Measurements from ENCODE around the gene HOXB5.

Gene HOXB5

GRCh38 chr17:48625495-48626244 lies 32.1 kb upstream of the HOXB5 start:
- in situ Hi-C loops (cut with HindIII; ENCODE audit: low sequenced_read_pairs): no loop called here
- H3K4me3 ChIP-seq (ENCODE audit: low read depth, low read length): peak overlapping the region; percentile 74
- DNase-seq (ENCODE audit: low read depth, low spot score): no peak
- TF ChIP-seq CTCF (IDR thresholded peaks at IDR 0.05; ENCODE audit: low read depth, low read length): no peak

GRCh38 chr17:48624544-48625494 lies 31.2 kb upstream of the HOXB5 start:
- peak overlapping the region; percentile 74 for H3K4me3 ChIP-seq (ENCODE audit: low read depth, low read length)
- peak; percentile 40 for DNase-seq (ENCODE audit: low read depth, low spot score)
- in situ Hi-C loops (cut with HindIII; ENCODE audit: low sequenced_read_pairs): no loop called here
- TF ChIP-seq CTCF (IDR thresholded peaks at IDR 0.05; ENCODE audit: low read depth, low read length): no peak

- in situ Hi-C loops (cut with HindIII; ENCODE audit: low sequenced_read_pairs): no loop called here
- no peak for DNase-seq (ENCODE audit: low read depth, low spot score)
- peak overlapping the region; percentile 74 for H3K4me3 ChIP-seq (ENCODE audit: low read depth, low read length)
- no peak for TF ChIP-seq CTCF (IDR thresholded peaks at IDR 0.05; ENCODE audit: low read depth, low read length)
Observed at GRCh38 chr17:48624118-48624517, 30.5 kb upstream of the HOXB5 start.

- no peak for TF ChIP-seq CTCF (IDR thresholded peaks at IDR 0.05; ENCODE audit: low read depth, low read length)
- in situ Hi-C loops (cut with HindIII; ENCODE audit: low sequenced_read_pairs): no loop called here
- H3K4me3 ChIP-seq (ENCODE audit: low read depth, low read length): peak overlapping the region; percentile 74
- peak; percentile 29 for DNase-seq (ENCODE audit: low read depth, low spot score)
Observed at GRCh38 chr17:48623583-48623982, 30.0 kb upstream of the HOXB5 start.

- TF ChIP-seq CTCF (IDR thresholded peaks at IDR 0.05; ENCODE audit: low read depth, low read length): no peak
- in situ Hi-C loops (cut with HindIII; ENCODE audit: low sequenced_read_pairs): no loop called here
- peak overlapping the region; percentile 74 for H3K4me3 ChIP-seq (ENCODE audit: low read depth, low read length)
- DNase-seq (ENCODE audit: low read depth, low spot score): no peak
Observed at GRCh38 chr17:48622857-48623256, 29.3 kb upstream of the HOXB5 start.

- in situ Hi-C loops (cut with HindIII; ENCODE audit: low sequenced_read_pairs): no loop called here
- DNase-seq (ENCODE audit: low read depth, low spot score): peak; percentile 36
- TF ChIP-seq CTCF (IDR thresholded peaks at IDR 0.05; ENCODE audit: low read depth, low read length): no peak
- H3K4me3 ChIP-seq (ENCODE audit: low read depth, low read length): peak overlapping the region; percentile 74
Observed at GRCh38 chr17:48621410-48622392, 28.1 kb upstream of the HOXB5 start.
